Measurements from ENCODE around the gene PFKL.

Gene PFKL

DNA sequence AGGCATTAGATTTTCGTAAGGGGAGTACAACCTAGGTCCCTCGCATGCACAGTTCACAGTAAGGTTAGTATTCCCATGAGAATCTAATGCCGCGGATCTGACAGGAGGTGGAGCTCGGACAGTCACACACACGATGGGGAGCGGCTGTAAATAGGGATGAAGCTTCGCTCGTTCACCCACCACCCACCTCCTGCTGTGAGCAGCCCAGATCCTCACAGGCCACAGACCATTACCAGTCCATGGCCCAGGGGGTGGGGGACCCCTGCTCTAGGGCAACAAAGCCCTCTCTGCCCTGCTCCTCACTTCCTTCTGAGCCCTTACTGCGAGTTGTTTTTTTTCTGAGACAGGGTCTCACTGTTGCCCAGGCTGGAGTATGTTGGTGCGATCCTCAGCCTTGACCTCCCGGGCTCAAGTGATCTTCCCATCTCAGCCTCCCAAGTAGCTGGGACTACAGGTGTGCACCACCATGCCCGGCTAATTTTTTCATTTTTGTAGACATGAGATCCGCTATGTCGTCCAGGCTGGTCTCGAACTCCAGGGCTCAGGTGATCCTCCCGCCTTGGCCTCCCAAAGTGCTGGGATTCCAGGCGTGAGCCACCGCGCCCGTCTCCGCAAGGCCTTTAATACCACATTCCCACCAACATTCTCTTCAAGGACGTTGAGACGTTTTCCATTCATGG is 74.9 kb downstream of the PFKL start:
- FAIRE-seq: no peak
- no peak for DNase-seq (ENCODE audit: insufficient read length, low spot score)

DNA sequence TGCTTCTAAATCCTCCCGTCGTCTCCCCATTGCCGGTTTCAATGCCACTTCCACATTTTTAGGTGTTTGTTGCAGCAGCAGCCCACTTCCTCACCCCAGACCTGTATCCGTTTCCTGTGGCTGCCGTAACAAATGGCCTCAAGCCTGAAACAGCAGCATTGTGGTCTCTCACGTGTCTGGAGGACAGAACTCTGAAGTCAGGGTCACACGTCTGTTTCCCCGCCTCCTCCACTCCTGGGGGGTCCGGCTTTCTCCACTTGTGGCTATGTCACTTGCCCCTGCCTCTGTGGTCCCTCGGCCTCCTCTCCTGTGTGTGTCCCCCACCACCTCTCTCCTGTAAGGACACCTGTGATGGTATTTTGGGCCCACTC is 75.4 kb downstream of the PFKL start:
- DNase-seq (ENCODE audit: insufficient read length, low spot score) (peak; percentile 51), FAIRE-seq (no peak)

DNA sequence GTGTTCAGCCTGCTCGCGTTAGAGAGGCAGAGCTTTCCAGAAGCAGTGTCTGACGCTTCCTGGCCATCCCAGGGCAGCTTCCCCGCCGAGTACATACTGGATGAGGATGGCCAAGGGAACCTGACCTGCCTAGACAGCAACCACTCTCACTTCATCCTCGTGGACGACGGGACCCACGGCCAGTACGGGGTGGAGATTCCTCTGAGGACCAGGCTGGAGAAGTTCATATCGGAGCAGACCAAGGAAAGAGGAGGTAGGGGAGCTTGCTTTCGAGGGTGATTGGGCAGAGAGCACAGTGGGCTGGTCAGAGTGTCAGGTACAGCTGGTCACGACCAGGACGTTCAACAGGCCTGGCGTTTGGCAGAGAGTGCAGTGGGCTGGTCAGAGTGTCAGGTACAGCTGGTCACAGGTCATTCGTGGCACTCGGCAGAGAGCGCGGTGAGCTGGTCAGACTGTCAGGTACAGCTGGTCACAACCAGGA is 75.9 kb downstream of the PFKL start:
- FAIRE-seq: no peak
- no peak for DNase-seq (ENCODE audit: insufficient read length, low spot score)

DNA sequence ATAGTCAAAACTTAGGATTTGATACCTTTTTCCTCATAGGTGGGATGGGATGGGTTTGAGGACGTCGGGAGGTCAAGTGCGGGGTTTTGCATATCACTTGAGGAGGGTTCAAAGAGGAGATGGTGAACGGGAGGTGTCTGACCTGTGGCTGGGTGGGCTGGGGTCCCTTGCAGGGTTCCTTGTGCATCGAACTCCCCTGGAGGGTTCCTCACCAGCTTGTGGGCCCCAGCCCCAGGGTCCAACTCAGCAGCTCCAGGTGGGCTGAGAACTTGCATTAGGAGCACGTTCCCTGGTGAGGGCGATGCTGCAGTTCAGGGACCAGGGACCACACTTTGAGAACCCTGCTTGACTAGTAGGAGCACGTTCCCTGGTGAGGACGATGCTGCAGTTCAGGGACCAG is 76.8 kb downstream of the PFKL start:
- DNase-seq (ENCODE audit: insufficient read length, low spot score): no peak
- FAIRE-seq: no peak

All from GM19239 (cell line).